A549 treated with CpdA at 1 μM for 4 hours (cell line): ENCODE results near the gene FGF23. TPM values are rescaled to one million over a fixed set of nuclear protein-coding genes. Genes with fewer than 3 reads are reported as not detected.

Experiments
- total RNA-seq: library from RNA; stranded (reverse); fragments of 200-300 nt; extraction: Qiagen RNA extraction; gene quantifications from 5 replicates; pipeline ENCODE4 v1.2.3, GENCODE V29; 2022; ENCODE audit warnings: low read depth

Gene FGF23
- not detected in 5 replicates for total RNA-seq

GRCh38 chr12:4379405-4379804, at the start of gene FGF23:
Gene FGF23, minus strand, starts transcription at chr12:4379712. Its CDS starts 130 bp downstream, at chr12:4379582.

GRCh38 chr12:4320853-4321701, 58.4 kb downstream of the FGF23 start, which contains the start of gene TIGAR:
Gene TIGAR, plus strand, starts transcription at chr12:4321213. Its CDS starts 59 bp downstream, at chr12:4321272.

Other genes starting within 250 kb of the FGF23 start
- gene CCND2, start 106.0 kb downstream of the FGF23 start, total RNA-seq: not detected in 5 replicates
- gene TIGAR, start 58.5 kb downstream of the FGF23 start, total RNA-seq: 40.2 to 47.6 TPM (median 42.8 TPM) in 5 replicates
- gene FGF6, start 66.1 kb upstream of the FGF23 start, total RNA-seq: not detected in 5 replicates
- 16.5 to 25.1 TPM (median 18.3 TPM) in 5 replicates for gene RAD51AP1, start 159.2 kb upstream of the FGF23 start, total RNA-seq
- 41.3 to 51.3 TPM (median 46.9 TPM) in 5 replicates for gene DYRK4, start 182.5 kb upstream of the FGF23 start, total RNA-seq